ENCODE results near the gene RARRES1. TPM values are rescaled to one million over a fixed set of nuclear protein-coding genes. Genes with fewer than 3 reads are reported as not detected.

RARRES1 gene
- polyA plus RNA-seq, 2 donors = 0.96 to 3.0 TPM

- H3K27me3 ChIP-seq (ENCODE audit: control insufficient read depth in 1 of 2, insufficient read depth in 2 of 2, low read length in 2 of 2) = no peaks in the 10 kb centered on the region
- no peaks in the 10 kb centered on the region for H3K4me1 ChIP-seq (ENCODE audit: control insufficient read depth in 2 of 2, insufficient read depth in 2 of 2, low read length in 1 of 2)
- H3K9me3 ChIP-seq (ENCODE audit: control insufficient read depth in 2 of 2, insufficient read depth in 1 of 2, low read depth in 1 of 2, low read length in 1 of 2) = no peaks in the 10 kb centered on the region
- no peak overlapping the region for H3K27ac ChIP-seq (ENCODE audit: low read depth in 2 of 2, low read length in 1 of 2)
- H3K36me3 ChIP-seq (ENCODE audit: control insufficient read depth in 2 of 2, insufficient read depth in 2 of 2, low read length in 1 of 2) = peaks cover 3% of the 10 kb centered on the region in 2 donors
- WGBS, 2 donors = 36 to 43% methylated on average over 1 of the region's 1 CpG
- no peak overlapping the region for H3K4me3 ChIP-seq (ENCODE audit: low read depth in 1 of 2, low read length in 2 of 2)
Observed at GRCh38 chr3:158679547-158680000, 52.7 kb downstream of the RARRES1 start.

GRCh38 chr3:158678687-158679086 lies 53.6 kb downstream of the RARRES1 start:
- WGBS, 2 donors = 90 to 97% methylated on average over 2 of the region's 2 CpGs
- no peaks in the 10 kb centered on the region for H3K4me1 ChIP-seq (ENCODE audit: control insufficient read depth in 2 of 2, insufficient read depth in 2 of 2, low read length in 1 of 2)
- no peak overlapping the region for H3K27ac ChIP-seq (ENCODE audit: low read depth in 2 of 2, low read length in 1 of 2)
- no peaks in the 10 kb centered on the region for H3K9me3 ChIP-seq (ENCODE audit: control insufficient read depth in 2 of 2, insufficient read depth in 1 of 2, low read depth in 1 of 2, low read length in 1 of 2)
- H3K36me3 ChIP-seq (ENCODE audit: control insufficient read depth in 2 of 2, insufficient read depth in 2 of 2, low read length in 1 of 2) = peaks cover 0 to 3% of the 10 kb centered on the region in 2 donors
- H3K4me3 ChIP-seq (ENCODE audit: low read depth in 1 of 2, low read length in 2 of 2) = no peak overlapping the region
- H3K27me3 ChIP-seq (ENCODE audit: control insufficient read depth in 1 of 2, insufficient read depth in 2 of 2, low read length in 2 of 2) = no peaks in the 10 kb centered on the region

GRCh38 chr3:158672215-158673176 lies 59.8 kb downstream of the RARRES1 start, which contains the start of gene LXN:
Gene LXN (minus strand): TSS chr3:158672648. CDS start chr3:158672478, 170 bp downstream.
- peaks cover under 1 to 3% of the 10 kb centered on the region in 2 donors for H3K36me3 ChIP-seq (ENCODE audit: control insufficient read depth in 2 of 2, insufficient read depth in 2 of 2, low read length in 1 of 2)
- H3K27me3 ChIP-seq (ENCODE audit: control insufficient read depth in 1 of 2, insufficient read depth in 2 of 2, low read length in 2 of 2) = no peaks in the 10 kb centered on the region
- H3K27ac ChIP-seq (ENCODE audit: low read depth in 2 of 2, low read length in 1 of 2) = peak within 1 kb of the TSS; percentile 88 to 93
- peak within 1 kb of the TSS; percentile 66 for H3K4me3 ChIP-seq (ENCODE audit: low read depth in 1 of 2, low read length in 2 of 2)
- no peaks in the 10 kb centered on the region for H3K9me3 ChIP-seq (ENCODE audit: control insufficient read depth in 2 of 2, insufficient read depth in 1 of 2, low read depth in 1 of 2, low read length in 1 of 2)
- 5 to 7% methylated on average over 30 of the region's 30 CpGs for WGBS, 2 donors
- no peaks in the 10 kb centered on the region for H3K4me1 ChIP-seq (ENCODE audit: control insufficient read depth in 2 of 2, insufficient read depth in 2 of 2, low read length in 1 of 2)

- Histone ChIP-seq H3K4me3 (ENCODE audit: low read depth in 1 of 2, low read length in 2 of 2) (peak overlapping the region; percentile 66), H3K27ac (ENCODE audit: low read depth in 2 of 2, low read length in 1 of 2) (peak overlapping the region; percentile 88 to 93), H3K36me3 (ENCODE audit: control insufficient read depth in 2 of 2, insufficient read depth in 2 of 2, low read length in 1 of 2) (peaks cover 0 to 2% of the 10 kb centered on the region in 2 donors), H3K4me1 (ENCODE audit: control insufficient read depth in 2 of 2, insufficient read depth in 2 of 2, low read length in 1 of 2) (no peaks in the 10 kb centered on the region), H3K27me3 (ENCODE audit: control insufficient read depth in 1 of 2, insufficient read depth in 2 of 2, low read length in 2 of 2) (no peaks in the 10 kb centered on the region), H3K9me3 (ENCODE audit: control insufficient read depth in 2 of 2, insufficient read depth in 1 of 2, low read depth in 1 of 2, low read length in 1 of 2) (no peaks in the 10 kb centered on the region)
- WGBS, 2 donors = 6 to 13% methylated on average over 6 of the region's 6 CpGs
Observed at GRCh38 chr3:158671821-158672214, 60.4 kb downstream of the RARRES1 start.

- H3K27ac ChIP-seq (ENCODE audit: low read depth in 2 of 2, low read length in 1 of 2) = no peak overlapping the region
- peaks cover 5 to 6% of the 10 kb centered on the region in 2 donors for H3K36me3 ChIP-seq (ENCODE audit: control insufficient read depth in 2 of 2, insufficient read depth in 2 of 2, low read length in 1 of 2)
- H3K4me3 ChIP-seq (ENCODE audit: low read depth in 1 of 2, low read length in 2 of 2) = no peak overlapping the region
- no peaks in the 10 kb centered on the region for H3K27me3 ChIP-seq (ENCODE audit: control insufficient read depth in 1 of 2, insufficient read depth in 2 of 2, low read length in 2 of 2)
- 65 to 70% methylated on average over 2 of the region's 2 CpGs for WGBS, 2 donors
- H3K4me1 ChIP-seq (ENCODE audit: control insufficient read depth in 2 of 2, insufficient read depth in 2 of 2, low read length in 1 of 2) = no peaks in the 10 kb centered on the region
- no peaks in the 10 kb centered on the region for H3K9me3 ChIP-seq (ENCODE audit: control insufficient read depth in 2 of 2, insufficient read depth in 1 of 2, low read depth in 1 of 2, low read length in 1 of 2)
Observed at GRCh38 chr3:158668506-158668905, 63.8 kb downstream of the RARRES1 start.

GRCh38 chr3:158666416-158666815 lies 65.8 kb downstream of the RARRES1 start:
- 77 to 81% methylated on average over 3 of the region's 3 CpGs for WGBS, 2 donors
- no peaks in the 10 kb centered on the region for H3K9me3 ChIP-seq (ENCODE audit: control insufficient read depth in 2 of 2, insufficient read depth in 1 of 2, low read depth in 1 of 2, low read length in 1 of 2)
- H3K36me3 ChIP-seq (ENCODE audit: control insufficient read depth in 2 of 2, insufficient read depth in 2 of 2, low read length in 1 of 2) = peaks cover 5 to 6% of the 10 kb centered on the region in 2 donors
- H3K27me3 ChIP-seq (ENCODE audit: control insufficient read depth in 1 of 2, insufficient read depth in 2 of 2, low read length in 2 of 2) = no peaks in the 10 kb centered on the region
- no peak overlapping the region for H3K4me3 ChIP-seq (ENCODE audit: low read depth in 1 of 2, low read length in 2 of 2)
- no peak overlapping the region for H3K27ac ChIP-seq (ENCODE audit: low read depth in 2 of 2, low read length in 1 of 2)
- no peaks in the 10 kb centered on the region for H3K4me1 ChIP-seq (ENCODE audit: control insufficient read depth in 2 of 2, insufficient read depth in 2 of 2, low read length in 1 of 2)

GRCh38 chr3:158663832-158664231 lies 68.4 kb downstream of the RARRES1 start:
- Histone ChIP-seq H3K4me1 (ENCODE audit: control insufficient read depth in 2 of 2, insufficient read depth in 2 of 2, low read length in 1 of 2) (no peaks in the 10 kb centered on the region), H3K4me3 (ENCODE audit: low read depth in 1 of 2, low read length in 2 of 2) (no peak overlapping the region), H3K9me3 (ENCODE audit: control insufficient read depth in 2 of 2, insufficient read depth in 1 of 2, low read depth in 1 of 2, low read length in 1 of 2) (no peaks in the 10 kb centered on the region), H3K27me3 (ENCODE audit: control insufficient read depth in 1 of 2, insufficient read depth in 2 of 2, low read length in 2 of 2) (no peaks in the 10 kb centered on the region), H3K27ac (ENCODE audit: low read depth in 2 of 2, low read length in 1 of 2) (no peak overlapping the region), H3K36me3 (ENCODE audit: control insufficient read depth in 2 of 2, insufficient read depth in 2 of 2, low read length in 1 of 2) (peaks cover 5 to 11% of the 10 kb centered on the region in 2 donors)
- WGBS, 2 donors = 93 to 96% methylated on average over 1 of the region's 1 CpG

- Histone ChIP-seq H3K9me3 (ENCODE audit: control insufficient read depth in 2 of 2, insufficient read depth in 1 of 2, low read depth in 1 of 2, low read length in 1 of 2) (no peaks in the 10 kb centered on the region), H3K4me1 (ENCODE audit: control insufficient read depth in 2 of 2, insufficient read depth in 2 of 2, low read length in 1 of 2) (no peaks in the 10 kb centered on the region), H3K36me3 (ENCODE audit: control insufficient read depth in 2 of 2, insufficient read depth in 2 of 2, low read length in 1 of 2) (peaks cover 6 to 11% of the 10 kb centered on the region in 2 donors), H3K27ac (ENCODE audit: low read depth in 2 of 2, low read length in 1 of 2) (no peak overlapping the region), H3K27me3 (ENCODE audit: control insufficient read depth in 1 of 2, insufficient read depth in 2 of 2, low read length in 2 of 2) (no peaks in the 10 kb centered on the region), H3K4me3 (ENCODE audit: low read depth in 1 of 2, low read length in 2 of 2) (no peak overlapping the region)
- 81 to 93% methylated on average over 1 of the region's 1 CpG for WGBS, 2 donors
Observed at GRCh38 chr3:158663246-158663645, 69.0 kb downstream of the RARRES1 start.

- Histone ChIP-seq H3K27me3 (ENCODE audit: control insufficient read depth in 1 of 2, insufficient read depth in 2 of 2, low read length in 2 of 2) (no peaks in the 10 kb centered on the region), H3K4me1 (ENCODE audit: control insufficient read depth in 2 of 2, insufficient read depth in 2 of 2, low read length in 1 of 2) (no peaks in the 10 kb centered on the region), H3K9me3 (ENCODE audit: control insufficient read depth in 2 of 2, insufficient read depth in 1 of 2, low read depth in 1 of 2, low read length in 1 of 2) (no peaks in the 10 kb centered on the region), H3K36me3 (ENCODE audit: control insufficient read depth in 2 of 2, insufficient read depth in 2 of 2, low read length in 1 of 2) (peaks cover 6 to 11% of the 10 kb centered on the region in 2 donors), H3K4me3 (ENCODE audit: low read depth in 1 of 2, low read length in 2 of 2) (no peak overlapping the region), H3K27ac (ENCODE audit: low read depth in 2 of 2, low read length in 1 of 2) (no peak overlapping the region)
- WGBS, 2 donors = 84 to 89% methylated on average over 4 of the region's 4 CpGs
Observed at GRCh38 chr3:158660711-158661110, 71.5 kb downstream of the RARRES1 start.
